NB4 (cell line): Measurements from ENCODE around the gene CP.

Source experiments
- CTCF ChIP-seq: IDR thresholded peaks from one replicate; pipeline ENCODE4 v1.5.1; 2012; ENCODE audit warnings: low read depth, low read length
- POLR2A ChIP-seq: IDR thresholded peaks from 2 replicates; pipeline ENCODE4 v1.6.1; 2011; ENCODE audit warnings: mild to moderate bottlenecking; ENCODE audit not compliant: insufficient read length; ENCODE audit errors: extremely low read depth

- TF ChIP-seq CTCF (no peak), POLR2A (no peak)
Measured at GRCh38 chr3:149163066-149163465, 58.6 kb downstream of the CP start.
